ENCODE measurements around the gene DSCAM. TPM values are rescaled to one million over a fixed set of nuclear protein-coding genes. Genes with fewer than 3 reads are reported as not detected.
"Not testable (repeated sequence)": the region's sequence is repeated elsewhere in the genome, so short reads cannot be mapped to it uniquely, and the experiment has no call there.

DSCAM gene
- 0.36 TPM for total RNA-seq

- DNase-seq (ENCODE audit: low spot score) (no peak), ATAC-seq (no peak)
- intact Hi-C loops (cut with DNase I), result no loop called here
Measured at GRCh38 chr21:40846587-40847411, at the start of gene DSCAM. TSS of gene DSCAM (minus strand) at chr21:40847158. CDS start at chr21:40846661, 497 bp downstream.

GRCh38 chr21:40895697-40896096, 48.7 kb upstream of the DSCAM start:
- ATAC-seq; DNase-seq (ENCODE audit: low spot score); intact Hi-C loops (cut with DNase I): not testable (repeated sequence)

DNA sequence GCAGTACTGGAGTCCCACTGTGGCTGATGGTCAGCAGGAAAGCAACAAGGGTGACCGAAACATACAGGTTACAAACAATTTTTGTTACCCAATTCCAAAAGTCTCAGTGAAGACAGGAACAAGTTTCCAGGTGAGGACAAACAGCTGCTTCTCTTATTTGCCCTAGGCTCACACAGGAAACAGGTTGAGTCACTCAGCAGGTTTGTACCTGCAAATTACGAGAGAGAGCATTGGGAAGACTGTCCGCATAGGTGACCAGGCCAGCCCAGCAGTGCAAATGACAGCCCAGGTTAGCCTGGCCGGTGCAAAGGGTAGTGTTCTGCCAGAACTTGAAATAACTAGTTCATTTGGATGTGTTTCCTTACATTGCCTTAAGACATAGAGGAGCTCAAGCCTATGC, 40.0 kb upstream of the DSCAM start:
- DNase-seq (ENCODE audit: low spot score) (no peak), ATAC-seq (no peak)
- intact Hi-C loops (cut with DNase I), result no loop called here

DNA sequence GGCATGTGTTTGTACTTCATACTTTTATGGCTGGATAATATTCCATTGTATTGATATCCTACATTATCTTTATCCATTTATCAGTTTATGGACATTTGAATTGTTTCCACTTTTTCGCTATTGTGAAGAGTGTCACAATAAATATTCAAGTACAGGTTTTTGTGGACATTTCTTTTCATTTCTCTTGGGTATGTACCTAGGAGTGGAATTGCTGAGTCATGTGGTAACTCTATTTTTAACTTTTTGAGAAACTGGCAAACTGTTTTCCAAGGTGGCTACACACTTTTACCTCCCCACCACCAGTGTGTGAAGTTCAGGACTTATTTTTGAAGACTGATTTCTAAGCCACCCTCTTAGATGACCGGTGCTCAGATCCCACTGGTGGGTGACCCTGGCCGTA, 39.0 kb upstream of the DSCAM start:
- intact Hi-C loops (cut with DNase I), result no loop called here
- DNase-seq (ENCODE audit: low spot score) (no peak), ATAC-seq (no peak)

DNA sequence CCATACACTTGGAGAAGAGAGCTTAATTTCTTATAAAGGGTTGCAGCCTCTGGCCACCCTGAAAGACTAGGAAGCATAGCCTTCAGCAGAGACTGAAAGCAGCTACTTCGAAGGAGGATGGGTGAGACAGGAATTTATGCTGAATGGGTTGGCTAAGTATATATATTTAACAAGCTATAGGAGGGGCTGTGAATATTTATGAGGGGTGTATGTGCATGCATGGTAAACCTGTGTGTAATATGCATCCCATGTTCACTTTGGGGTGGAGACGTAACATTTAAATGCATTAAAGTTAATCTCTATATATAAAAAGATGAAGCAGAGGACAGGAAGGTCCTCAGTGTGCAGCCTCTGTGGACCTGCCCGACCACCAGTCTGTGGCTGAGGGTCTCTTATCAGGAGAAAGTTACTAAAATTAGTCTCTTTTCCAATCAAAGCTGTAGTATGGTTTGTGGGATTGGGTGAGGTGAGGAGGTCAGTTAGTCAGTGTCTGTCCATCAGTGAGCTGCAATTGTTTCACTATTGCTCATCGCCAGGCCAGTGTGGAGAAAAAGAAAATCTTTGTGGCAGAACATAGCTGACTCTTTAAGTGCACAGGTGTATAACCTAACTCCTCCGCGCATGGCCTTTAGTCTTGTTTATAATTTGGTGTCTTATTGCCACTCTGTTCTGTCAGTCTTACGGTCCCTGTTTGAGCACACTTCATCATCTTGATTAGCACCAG, 35.4 kb upstream of the DSCAM start:
- DNase-seq (ENCODE audit: low spot score) (no peak), ATAC-seq (no peak)
- intact Hi-C loops (cut with DNase I), result no loop called here

- ATAC-seq (no peak), DNase-seq (ENCODE audit: low spot score) (no peak)
- intact Hi-C loops (cut with DNase I), result no loop called here
Measured at GRCh38 chr21:40881767-40882166, 34.8 kb upstream of the DSCAM start.

DNA sequence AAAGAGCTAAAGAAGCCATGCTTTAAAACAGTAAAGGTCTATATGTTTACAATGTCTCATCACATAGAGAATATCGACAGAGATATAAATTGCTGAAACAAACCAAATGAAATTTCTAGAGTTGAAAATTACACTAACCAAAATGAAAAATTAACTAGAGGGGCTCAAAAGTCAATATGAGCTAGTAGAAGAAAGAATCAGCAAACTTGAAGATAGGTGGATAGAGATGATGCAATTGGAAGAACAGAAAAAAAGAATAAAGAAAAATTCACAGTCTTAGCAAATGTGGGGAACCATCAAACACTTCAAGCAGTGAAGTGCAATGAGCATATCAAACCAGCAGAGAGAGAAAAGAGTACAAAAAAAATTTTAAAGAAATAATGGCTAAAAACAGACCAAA, 24.1 kb upstream of the DSCAM start:
- intact Hi-C loops (cut with DNase I), result loop anchor here (10.0 kb wide), 1 partner anchor 1954 kb away; no protein-coding TSS in a partner anchor
- ATAC-seq (no peak), DNase-seq (ENCODE audit: low spot score) (no peak)

GRCh38 chr21:40863839-40864238, 16.9 kb upstream of the DSCAM start:
- ATAC-seq, result no peak
- DNase-seq (ENCODE audit: low spot score), result no peak
- intact Hi-C loops (cut with DNase I), result no loop called here

- DNase-seq (ENCODE audit: low spot score) (no peak), ATAC-seq (no peak)
- intact Hi-C loops (cut with DNase I), result no loop called here
Measured at GRCh38 chr21:40858517-40858916, 11.6 kb upstream of the DSCAM start.

- DNase-seq (ENCODE audit: low spot score) (no peak), ATAC-seq (peak; percentile 62)
- intact Hi-C loops (cut with DNase I), result no loop called here
Measured at GRCh38 chr21:40853956-40854688, 7.2 kb upstream of the DSCAM start.

GRCh38 chr21:40852563-40852962, 5.6 kb upstream of the DSCAM start:
- intact Hi-C loops (cut with DNase I), result no loop called here
- DNase-seq (ENCODE audit: low spot score), result no peak
- no peak for ATAC-seq

- ATAC-seq (no peak), DNase-seq (ENCODE audit: low spot score) (no peak)
- intact Hi-C loops (cut with DNase I), result no loop called here
Measured at GRCh38 chr21:40851749-40852148, 4.8 kb upstream of the DSCAM start.

- DNase-seq (ENCODE audit: low spot score), result no peak
- intact Hi-C loops (cut with DNase I), result no loop called here
- no peak for ATAC-seq
Measured at GRCh38 chr21:40850071-40850470, 3.1 kb upstream of the DSCAM start.

- DNase-seq (ENCODE audit: low spot score), result no peak
Measured at GRCh38 chr21:40847951-40848350, 993 bp upstream of the DSCAM start.

GRCh38 chr21:40846103-40846502, 855 bp downstream of the DSCAM start:
- ATAC-seq, result no peak
- intact Hi-C loops (cut with DNase I), result no loop called here
- no peak for DNase-seq (ENCODE audit: low spot score)

More at GRCh38 chr21:40847951-40848350, 993 bp upstream of the DSCAM start:
- no peak for ATAC-seq
- intact Hi-C loops (cut with DNase I), result no loop called here

GRCh38 chr21:40845441-40845995, 1.4 kb downstream of the DSCAM start:
- ATAC-seq (no peak), DNase-seq (ENCODE audit: low spot score) (no peak)
- intact Hi-C loops (cut with DNase I), result no loop called here

DNA sequence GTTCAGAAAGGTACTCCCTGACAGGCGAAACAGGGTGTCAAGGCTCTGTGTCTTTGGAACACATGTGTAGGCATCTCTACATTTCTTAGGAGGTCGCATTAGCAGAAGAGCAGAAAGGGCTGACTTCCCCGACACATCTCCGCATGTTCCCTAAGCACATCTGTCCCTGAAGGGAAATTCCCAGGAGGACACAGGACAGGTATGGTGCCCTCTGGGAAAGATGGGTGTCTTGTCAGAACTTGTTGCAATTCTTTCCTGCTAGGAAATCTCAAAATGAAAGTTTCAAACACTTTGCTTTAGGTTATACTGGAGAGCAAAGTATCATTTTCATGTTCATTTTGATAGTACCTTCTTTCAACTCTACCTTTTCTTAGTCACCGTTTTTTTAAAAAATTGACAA, 2.0 kb downstream of the DSCAM start:
- intact Hi-C loops (cut with DNase I), result no loop called here
- DNase-seq (ENCODE audit: low spot score) (no peak), ATAC-seq (no peak)

- intact Hi-C loops (cut with DNase I), result no loop called here
- ATAC-seq, result no peak
- no peak for DNase-seq (ENCODE audit: low spot score)
Measured at GRCh38 chr21:40842197-40842552, 4.8 kb downstream of the DSCAM start.

- intact Hi-C loops (cut with DNase I), result no loop called here
- DNase-seq (ENCODE audit: low spot score) (peak; percentile 67), ATAC-seq (peak; percentile 75)
Measured at GRCh38 chr21:40841524-40842196, 5.3 kb downstream of the DSCAM start.

Data from sciatic nerve (tissue), 2 donors.